Keratinocyte (primary cell): ENCODE measurements around the gene PDRG1. TPM values are rescaled to one million over a fixed set of nuclear protein-coding genes. Genes with fewer than 3 reads are reported as not detected.

Experiments
- DNase-seq: peaks from one replicate; pipeline ENCODE4 v3.0.0-alpha.2; 2011; ENCODE audit warnings: low read depth, missing footprints, low spot score
- FAIRE-seq: peaks from 2 replicates; lab custom pipeline; 2011; peaks lifted over from hg19 to GRCh38; lab: Jason Lieb, UNC
- H2AFZ ChIP-seq: 2 replicates; pipeline ENCODE4 v1.6.0; 2012; ENCODE audit warnings: low read length, control low read depth, inconsistent platforms; ENCODE audit not compliant: control insufficient read depth
- H3K27ac ChIP-seq: 2 replicates; pipeline ENCODE4 v1.5.1; 2011; ENCODE audit warnings: low read length; ENCODE audit not compliant: control insufficient read depth, insufficient read depth
- H3K27me3 ChIP-seq: 3 replicates; pipeline ENCODE4 v1.6.0; 2011; ENCODE audit warnings: low read length; ENCODE audit not compliant: control insufficient read depth, insufficient read depth; ENCODE audit errors: extremely low read depth
- H3K36me3 ChIP-seq, 2 experiments: 2 replicates in 1 of 2; 3 replicates in 1 of 2; pipeline ENCODE4 v1.5.1; 2011; ENCODE audit warnings: low read length in 2 of 2, mild to moderate bottlenecking in 1 of 2; ENCODE audit not compliant: control insufficient read depth in 2 of 2, insufficient read depth in 2 of 2; ENCODE audit errors: extremely low read depth in 1 of 2
- H3K4me1 ChIP-seq: 3 replicates; pipeline ENCODE4 v1.5.1; 2011; ENCODE audit warnings: low read length; ENCODE audit not compliant: control insufficient read depth, insufficient read depth; ENCODE audit errors: extremely low read depth
- H3K4me2 ChIP-seq: 3 replicates; pipeline ENCODE4 v1.6.0; 2011; ENCODE audit warnings: low read depth, low read length; ENCODE audit not compliant: control insufficient read depth, insufficient read depth; ENCODE audit errors: extremely low read depth
- H3K4me3 ChIP-seq, 3 experiments: fragments of 200-600 bp in 1 of 3; sonication (generic) in 1 of 3; 2 replicates in 2 of 3; 3 replicates in 1 of 3; pipeline ENCODE4 v1.5.1; 2011 to 2016; ENCODE audit warnings: low read length in 3 of 3, mild to moderate bottlenecking in 3 of 3, control low read depth in 2 of 3, inconsistent platforms in 1 of 3, low read depth in 1 of 3, mixed read lengths in 1 of 3, mixed run types in 1 of 3, moderate library complexity in 1 of 3; ENCODE audit not compliant: control insufficient read depth in 2 of 3, insufficient read depth in 2 of 3; ENCODE audit errors: extremely low read depth in 1 of 3
- H3K79me2 ChIP-seq: 2 replicates; pipeline ENCODE4 v1.6.0; 2012; ENCODE audit warnings: low read length; ENCODE audit not compliant: control insufficient read depth, insufficient read depth
- H3K9ac ChIP-seq: 3 replicates; pipeline ENCODE4 v1.6.0; 2011; ENCODE audit warnings: low read length; ENCODE audit not compliant: control insufficient read depth, insufficient read depth; ENCODE audit errors: extremely low read depth
- H3K9me1 ChIP-seq: 3 replicates; pipeline ENCODE4 v1.6.0; 2011; ENCODE audit warnings: low read length; ENCODE audit not compliant: control insufficient read depth, insufficient read depth; ENCODE audit errors: extremely low read depth
- H3K9me3 ChIP-seq: 2 replicates; pipeline ENCODE4 v1.5.1; 2012; ENCODE audit warnings: low read depth, low read length; ENCODE audit not compliant: control insufficient read depth
- H4K20me1 ChIP-seq: 3 replicates; pipeline ENCODE4 v1.6.0; 2011; ENCODE audit warnings: low read length; ENCODE audit not compliant: control insufficient read depth, insufficient read depth; ENCODE audit errors: extremely low read depth
- EZH2 ChIP-seq: IDR thresholded peaks from one replicate; pipeline ENCODE4 v1.6.1; 2012; ENCODE audit warnings: inconsistent platforms, mild to moderate bottlenecking, low read length, moderate library complexity
- dilution Hi-C: fragments of 300-500 bp; cut with MboI; formaldehyde crosslinking; loops from one replicate; pipeline ENCODE4 v1.7.0; 2020; ENCODE audit warnings: low sequenced_read_pairs; ENCODE audit not compliant: extremely low pct_ligation_motif_present
- polyA plus RNA-seq, 5 experiments: library from polyadenylated mRNA; depleted of rRNA in 3 of 5; stranded (reverse) in 3 of 5; stranded (forward) in 1 of 5; unstranded in 1 of 5; fragments of >200 nt; gene quantifications; 1 replicate in 1 of 5; 2 replicates in 3 of 5; 3 replicates in 1 of 5; pipeline versions ENCODE4 v1.2.1 to v1.2.3, GENCODE V29; 2011 to 2012; ENCODE audit warnings: missing spikeins in 2 of 5, low read depth in 1 of 5, low replicate concordance in 1 of 5
- TF ChIP-seq, protein P1 (sequence below), 3 experiments: IDR thresholded peaks in 1 of 3; conservative IDR thresholded peaks in 1 of 3; optimal IDR thresholded peaks in 1 of 3; 2 replicates in 2 of 3; 3 replicates in 1 of 3; pipeline versions ENCODE3 to v1.5.1; 2011; ENCODE audit warnings: low read length in 3 of 3, mild to moderate bottlenecking in 3 of 3, moderate library complexity in 2 of 3, control low read depth in 1 of 3, inconsistent platforms in 1 of 3; ENCODE audit not compliant: insufficient read depth in 2 of 3; ENCODE audit errors: extremely low read depth in 1 of 3

PDRG1 gene
- polyA plus RNA-seq, 1 donor (not counting 4 experiments of a cell fraction or from before 2014, with no cell fraction given): 15.3 TPM

DNA sequence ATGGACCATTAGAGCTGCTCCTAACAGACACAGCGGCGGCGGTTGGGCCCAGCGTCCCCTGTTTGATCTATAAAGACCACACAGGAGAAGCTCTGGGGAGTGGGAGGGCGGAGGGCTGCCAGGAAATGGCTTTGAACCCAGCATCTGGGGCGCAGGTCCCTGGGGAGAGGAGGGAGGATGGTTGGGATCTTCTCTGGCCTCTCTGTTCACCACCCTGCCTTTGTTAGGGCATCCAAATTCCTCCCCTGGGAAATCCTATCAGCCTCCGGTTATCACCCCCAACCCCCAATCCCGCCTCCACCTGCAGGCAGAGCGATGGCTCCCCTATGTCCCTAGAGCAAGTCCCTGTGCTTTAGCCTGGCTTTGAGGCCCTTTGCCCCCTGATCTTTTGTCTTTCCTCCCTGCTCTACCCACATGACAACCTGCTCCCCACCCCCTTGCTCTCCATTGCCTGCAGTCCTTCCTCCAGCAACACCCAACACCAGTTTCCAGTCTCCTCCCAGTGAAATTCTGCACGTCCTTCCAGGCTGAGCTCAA, 23.2 kb upstream of the PDRG1 start:
- dilution Hi-C loops: no loop called here
- Histone ChIP-seq H3K27ac (no peak overlapping the region), H3K27me3 (peaks cover 17% of the 10 kb centered on the region), H3K36me3 (no peaks in the 10 kb centered on the region), H3K4me2 (no peak overlapping the region), H3K4me1 (no peaks in the 10 kb centered on the region), H3K4me3 (no peak overlapping the region), H4K20me1 (no peaks in the 10 kb centered on the region), H2AFZ (no peak overlapping the region), H3K9me3 (no peaks in the 10 kb centered on the region), H3K9ac (no peak overlapping the region), H3K79me2 (no peaks in the 10 kb centered on the region), H3K9me1 (no peaks in the 10 kb centered on the region)
- no peak for FAIRE-seq
- no peak for DNase-seq
- TF ChIP-seq, protein P1, sequence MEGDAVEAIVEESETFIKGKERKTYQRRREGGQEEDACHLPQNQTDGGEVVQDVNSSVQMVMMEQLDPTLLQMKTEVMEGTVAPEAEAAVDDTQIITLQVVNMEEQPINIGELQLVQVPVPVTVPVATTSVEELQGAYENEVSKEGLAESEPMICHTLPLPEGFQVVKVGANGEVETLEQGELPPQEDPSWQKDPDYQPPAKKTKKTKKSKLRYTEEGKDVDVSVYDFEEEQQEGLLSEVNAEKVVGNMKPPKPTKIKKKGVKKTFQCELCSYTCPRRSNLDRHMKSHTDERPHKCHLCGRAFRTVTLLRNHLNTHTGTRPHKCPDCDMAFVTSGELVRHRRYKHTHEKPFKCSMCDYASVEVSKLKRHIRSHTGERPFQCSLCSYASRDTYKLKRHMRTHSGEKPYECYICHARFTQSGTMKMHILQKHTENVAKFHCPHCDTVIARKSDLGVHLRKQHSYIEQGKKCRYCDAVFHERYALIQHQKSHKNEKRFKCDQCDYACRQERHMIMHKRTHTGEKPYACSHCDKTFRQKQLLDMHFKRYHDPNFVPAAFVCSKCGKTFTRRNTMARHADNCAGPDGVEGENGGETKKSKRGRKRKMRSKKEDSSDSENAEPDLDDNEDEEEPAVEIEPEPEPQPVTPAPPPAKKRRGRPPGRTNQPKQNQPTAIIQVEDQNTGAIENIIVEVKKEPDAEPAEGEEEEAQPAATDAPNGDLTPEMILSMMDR (optimal IDR thresholded peaks at IDR 0.05 in 1 of 3, IDR thresholded peaks at IDR 0.05 in 1 of 3, conservative IDR thresholded peaks at IDR 0.05 in 1 of 3; ENCODE audit: extremely low read depth in 1 of 3, insufficient read depth in 2 of 3, low read length in 3 of 3): no peak
- TF ChIP-seq EZH2: no peak

DNA sequence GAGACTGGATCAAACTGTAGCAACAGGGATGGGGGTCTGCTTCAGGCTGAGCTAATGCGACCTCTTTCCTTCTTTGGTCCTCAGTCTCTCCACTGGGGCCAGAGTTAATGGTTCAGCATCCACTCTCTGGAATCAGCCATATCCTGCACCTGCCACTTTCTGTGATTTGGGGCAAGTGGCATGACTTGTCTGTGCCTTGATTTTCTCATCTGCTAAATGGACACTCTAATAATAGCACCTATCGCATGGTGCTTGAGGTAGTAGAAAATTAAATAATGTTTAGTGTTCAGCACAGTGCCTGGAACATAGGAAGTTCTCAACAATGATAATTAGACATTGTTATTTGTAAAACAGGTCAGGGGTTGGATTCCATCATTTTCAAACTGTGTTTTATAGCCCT, 22.4 kb upstream of the PDRG1 start:
- Histone ChIP-seq H3K27me3 (peaks cover 19% of the 10 kb centered on the region), H3K9me1 (no peaks in the 10 kb centered on the region), H2AFZ (no peak overlapping the region), H3K9ac (no peak overlapping the region), H3K36me3 (no peaks in the 10 kb centered on the region), H3K9me3 (no peaks in the 10 kb centered on the region), H3K4me2 (no peak overlapping the region), H3K27ac (no peak overlapping the region), H3K79me2 (no peaks in the 10 kb centered on the region), H3K4me3 (no peak overlapping the region), H3K4me1 (no peaks in the 10 kb centered on the region), H4K20me1 (no peaks in the 10 kb centered on the region)
- FAIRE-seq (no peak), DNase-seq (no peak)
- no peak for TF ChIP-seq EZH2
- TF ChIP-seq, protein P1 (optimal IDR thresholded peaks at IDR 0.05 in 1 of 3, IDR thresholded peaks at IDR 0.05 in 1 of 3, conservative IDR thresholded peaks at IDR 0.05 in 1 of 3; ENCODE audit: extremely low read depth in 1 of 3, insufficient read depth in 2 of 3, low read length in 3 of 3): no peak
- dilution Hi-C loops: no loop called here
